GM20000 (cell line): Measurements from ENCODE around the gene PLAAT4.

Experiments
- DNase-seq: peaks from one replicate; pipeline ENCODE4 v3.0.0; 2012; ENCODE audit warnings: low spot score
- CTCF ChIP-seq: IDR thresholded peaks from 2 replicates; pipeline ENCODE4 v1.5.1; 2012; ENCODE audit warnings: mild to moderate bottlenecking, control low read depth; ENCODE audit errors: extremely low read depth, missing control alignments

Gene PLAAT4

DNA sequence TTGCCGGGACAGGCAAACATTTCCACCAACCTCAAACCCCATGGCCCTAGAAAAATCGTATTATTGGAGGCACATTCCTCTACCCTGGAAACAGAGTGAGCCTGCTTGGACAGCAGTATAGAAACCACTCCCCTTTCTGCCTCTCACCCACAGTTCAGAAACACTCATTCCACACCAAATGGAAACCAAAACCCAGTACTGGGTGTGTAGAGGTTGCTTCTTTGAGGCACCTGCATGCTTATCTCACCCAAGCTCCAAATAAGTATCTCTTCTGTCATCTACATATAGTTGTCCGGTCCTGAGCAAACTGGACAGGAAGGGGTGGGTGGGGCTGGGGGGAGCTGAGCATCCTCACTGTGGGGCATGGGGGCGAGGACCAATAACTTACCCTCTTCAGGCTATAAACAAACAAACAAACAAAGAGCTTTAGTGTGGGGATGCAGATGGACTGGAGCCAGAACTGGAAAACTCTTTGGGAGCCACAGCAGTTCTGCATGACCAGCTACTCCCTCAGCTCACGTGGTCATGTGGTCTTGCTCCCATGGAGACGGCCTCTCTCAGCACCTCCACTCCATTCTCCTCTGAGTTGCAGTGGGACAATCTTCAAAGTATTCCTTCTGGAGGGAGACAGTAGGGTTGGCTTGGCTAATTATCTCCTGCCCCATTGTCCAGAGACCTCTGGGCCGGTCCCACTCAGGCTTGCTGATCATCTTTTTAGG lies 27.6 kb downstream of the PLAAT4 start:
- peak; percentile 78 for DNase-seq
- TF ChIP-seq CTCF: no peak

- no peak for DNase-seq
- no peak for TF ChIP-seq CTCF
Measured at GRCh38 chr11:63564784-63565350, 28.3 kb downstream of the PLAAT4 start.

DNA sequence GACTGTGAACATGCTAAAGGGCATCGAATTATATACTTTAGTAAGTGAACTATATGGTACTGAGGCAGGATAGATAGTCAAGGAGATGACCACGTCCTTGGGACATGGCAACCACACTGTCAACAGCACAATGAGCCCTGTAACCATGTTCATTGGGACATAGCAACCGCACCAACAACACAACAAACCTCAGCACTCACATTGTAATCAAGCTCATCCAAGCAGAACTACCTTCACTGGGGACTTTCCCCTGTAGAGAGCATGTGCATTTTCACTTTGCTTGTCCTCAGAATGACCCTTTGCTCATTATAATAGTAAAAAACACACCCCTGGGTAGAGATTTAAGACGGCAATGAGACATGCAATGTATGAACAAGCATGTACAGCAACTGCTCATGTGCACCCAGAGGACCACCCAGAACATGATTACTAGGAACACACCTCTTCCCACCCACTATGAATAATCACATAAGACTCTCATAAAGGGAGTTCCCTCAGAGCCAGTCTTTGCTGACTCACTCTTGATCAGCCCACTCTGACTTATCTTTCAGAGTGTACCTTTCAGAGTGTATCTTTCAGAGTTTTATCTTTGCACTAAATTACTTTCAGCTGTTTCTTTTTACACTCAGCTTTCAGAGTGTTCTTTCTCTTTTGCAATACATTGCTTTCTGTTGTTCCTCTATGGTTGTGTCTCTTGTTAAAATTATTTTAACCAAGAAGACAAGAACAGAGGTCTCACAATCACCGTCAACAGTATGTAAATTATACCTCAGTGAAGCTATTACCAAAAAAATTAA lies 30.6 kb downstream of the PLAAT4 start:
- DNase-seq: peak; percentile 59
- no peak for TF ChIP-seq CTCF

DNA sequence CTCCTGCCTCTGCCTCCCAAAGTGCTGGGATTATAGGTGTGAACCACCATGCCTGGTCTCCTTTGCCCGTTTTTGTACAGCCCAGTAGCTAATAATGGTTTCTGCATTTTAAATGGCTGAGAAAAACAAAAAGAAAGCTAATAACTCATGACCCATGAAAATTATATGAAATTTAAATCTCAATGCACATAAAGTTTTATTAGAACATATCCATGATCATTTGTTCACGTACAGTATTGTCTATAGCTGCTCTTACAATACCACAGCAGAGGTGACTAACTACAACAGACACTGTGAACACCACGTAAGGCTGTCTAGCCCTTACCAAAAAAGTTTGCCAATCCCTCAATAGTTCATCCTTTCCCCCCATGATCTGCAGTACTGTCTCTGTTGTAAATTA lies 33.0 kb downstream of the PLAAT4 start:
- no peak for DNase-seq
- TF ChIP-seq CTCF: no peak

GRCh38 chr11:63572026-63572688 lies 35.5 kb downstream of the PLAAT4 start:
- no peak for TF ChIP-seq CTCF
- DNase-seq: no peak

DNA sequence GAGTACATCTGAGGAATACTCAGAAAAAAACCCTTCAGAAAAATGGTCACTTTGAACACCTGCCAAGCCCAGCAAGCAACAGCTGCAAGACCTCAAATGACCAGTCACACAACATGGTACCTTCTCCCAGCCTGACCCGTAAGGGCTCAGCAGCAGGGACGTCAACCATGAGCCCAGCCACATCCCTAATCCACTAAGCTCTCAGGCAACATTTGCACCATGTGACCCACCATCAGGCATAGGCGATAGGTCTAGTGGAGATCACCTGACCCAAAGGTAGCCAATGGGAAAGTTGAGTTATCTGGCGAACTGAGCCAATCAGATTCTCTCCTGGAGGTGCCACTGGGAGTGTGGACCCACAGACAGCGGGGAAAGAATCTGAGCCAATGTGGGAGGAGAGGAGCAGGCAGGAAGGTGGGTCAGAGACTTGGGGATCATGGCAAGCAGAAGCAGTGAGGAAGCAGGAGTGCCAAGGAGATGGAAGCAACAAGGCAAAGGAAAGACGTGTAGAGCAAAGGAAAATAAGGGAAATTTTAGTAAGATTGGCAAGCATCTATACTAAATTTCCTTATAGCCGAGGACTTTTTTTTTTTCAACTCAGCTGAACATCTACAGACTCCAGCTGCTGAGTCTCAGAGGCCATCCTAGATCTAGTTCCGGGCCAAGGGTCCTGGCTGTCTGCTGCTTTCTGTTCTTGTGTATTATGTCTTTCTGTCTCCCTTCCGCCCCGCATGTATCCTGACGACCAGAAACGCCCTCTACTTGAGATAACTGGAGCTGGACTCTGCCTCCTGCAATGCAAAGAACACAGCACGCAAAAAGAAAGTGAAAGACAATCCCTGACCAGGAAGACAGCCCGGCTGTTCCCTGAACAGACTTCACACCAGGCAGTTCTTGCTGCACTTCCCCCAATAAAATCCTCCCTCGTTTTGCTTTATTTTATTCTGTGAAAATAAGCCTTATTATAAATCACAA lies 37.6 kb downstream of the PLAAT4 start:
- TF ChIP-seq CTCF: no peak
- peak; percentile 32 for DNase-seq
